GM21367 (cell line): ENCODE data around the gene FAHD1.
A peak's percentile ranks its signal among the peaks of the same experiment; 100 is the strongest.

Source experiments
- ATAC-seq: cut with Tn5 transposase; IDR thresholded peaks from one replicate; pipeline ENCODE4 v1.9.1; 2021; ENCODE audit not compliant: unreplicated experiment

FAHD1 gene

DNA sequence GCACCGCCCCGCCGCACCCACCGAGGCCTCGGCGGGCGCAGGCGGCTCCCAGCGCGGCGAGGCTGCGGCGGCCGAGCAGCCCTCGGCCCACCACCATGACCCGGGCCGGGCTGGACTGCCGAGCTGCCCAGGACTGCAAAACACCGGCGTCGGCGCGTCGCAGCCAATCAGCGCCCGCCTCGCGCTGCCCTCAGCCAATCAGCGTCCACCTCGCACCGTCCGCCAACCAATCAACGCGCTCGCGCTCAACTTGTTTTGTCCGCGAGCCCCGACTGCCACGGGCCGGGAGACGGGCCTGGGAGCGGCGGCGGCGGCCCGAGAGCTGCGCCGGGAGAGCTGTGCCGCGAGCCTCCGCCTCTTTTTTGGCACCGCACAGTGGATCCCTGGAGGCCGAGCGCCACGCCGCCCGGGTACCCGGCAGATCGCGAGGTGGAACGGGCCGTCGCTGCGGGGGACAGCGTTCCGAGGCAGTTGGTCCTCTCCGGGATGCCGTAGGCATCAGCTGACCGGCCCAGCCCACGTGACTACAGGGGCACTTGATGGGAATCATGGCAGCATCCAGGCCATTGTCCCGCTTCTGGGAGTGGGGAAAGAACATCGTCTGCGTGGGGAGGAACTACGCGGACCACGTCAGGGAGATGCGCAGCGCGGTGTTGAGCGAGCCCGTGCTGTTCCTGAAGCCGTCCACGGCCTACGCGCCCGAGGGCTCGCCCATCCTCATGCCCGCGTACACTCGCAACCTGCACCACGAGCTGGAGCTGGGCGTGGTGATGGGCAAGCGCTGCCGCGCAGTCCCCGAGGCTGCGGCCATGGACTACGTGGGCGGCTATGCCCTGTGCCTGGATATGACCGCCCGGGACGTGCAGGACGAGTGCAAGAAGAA, at the start of gene FAHD1, which contains the start of gene HAGH:
Gene FAHD1 (plus strand): TSS at position 516 of the 883 bp plus-strand sequence. CDS start 33 bp downstream, at position 549.
Gene HAGH (minus strand): TSS at position 135 of the 883 bp plus-strand sequence. CDS start 38 bp downstream, at position 97.
- ATAC-seq: peak; percentile 67

- ATAC-seq: no peak
Measured at GRCh38 chr16:1777375-1778199, 49.4 kb upstream of the FAHD1 start.

- ATAC-seq: no peak
Measured at GRCh38 chr16:1778200-1779179, 48.5 kb upstream of the FAHD1 start.

DNA sequence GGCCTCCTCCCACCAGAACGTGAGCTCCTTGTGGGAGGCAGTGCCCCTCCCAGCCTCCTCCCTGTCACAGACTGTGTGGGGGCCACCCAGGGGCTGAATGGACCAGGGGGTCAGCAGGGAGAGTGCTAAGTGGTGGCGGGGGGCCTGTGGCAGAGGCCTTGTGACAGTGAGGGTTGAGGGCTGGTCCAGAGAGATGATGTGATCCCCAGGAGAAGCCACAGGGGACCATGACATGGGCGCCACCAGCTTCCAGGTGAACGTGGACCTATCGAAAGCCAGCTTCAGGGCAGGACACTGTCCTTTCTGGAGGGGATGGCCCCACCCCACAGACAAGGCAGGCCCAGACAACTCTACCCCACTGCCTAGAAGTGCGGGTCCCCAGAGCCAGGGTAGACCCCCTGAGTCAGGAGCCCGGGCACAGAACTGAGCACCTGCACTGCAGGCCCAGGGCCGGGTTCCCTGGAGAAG, 47.7 kb upstream of the FAHD1 start:
- ATAC-seq: no peak

- ATAC-seq: no peak
Measured at GRCh38 chr16:1779741-1780676, 47.0 kb upstream of the FAHD1 start.

DNA sequence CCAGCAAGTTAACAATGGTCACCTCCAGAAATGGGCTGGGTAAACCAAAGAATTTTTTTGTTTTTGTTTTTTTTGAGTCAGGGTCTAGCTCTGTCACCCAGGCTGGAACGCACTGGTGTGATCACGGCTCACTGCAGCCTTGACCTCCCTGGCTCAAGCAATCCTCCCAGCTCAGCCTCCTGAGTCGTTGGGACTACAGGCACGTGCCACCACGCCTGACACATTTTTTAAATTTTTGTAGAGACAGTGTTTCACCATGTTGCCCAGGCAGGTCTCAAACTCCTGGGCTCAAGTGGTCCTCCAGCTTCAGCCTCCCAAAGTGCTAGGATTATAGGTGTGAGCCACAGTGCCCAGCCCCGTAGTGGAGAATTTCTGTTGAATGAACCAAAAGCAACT, 46.3 kb upstream of the FAHD1 start:
- no peak for ATAC-seq

- ATAC-seq: no peak
Measured at GRCh38 chr16:1781254-1781653, 45.8 kb upstream of the FAHD1 start.

DNA sequence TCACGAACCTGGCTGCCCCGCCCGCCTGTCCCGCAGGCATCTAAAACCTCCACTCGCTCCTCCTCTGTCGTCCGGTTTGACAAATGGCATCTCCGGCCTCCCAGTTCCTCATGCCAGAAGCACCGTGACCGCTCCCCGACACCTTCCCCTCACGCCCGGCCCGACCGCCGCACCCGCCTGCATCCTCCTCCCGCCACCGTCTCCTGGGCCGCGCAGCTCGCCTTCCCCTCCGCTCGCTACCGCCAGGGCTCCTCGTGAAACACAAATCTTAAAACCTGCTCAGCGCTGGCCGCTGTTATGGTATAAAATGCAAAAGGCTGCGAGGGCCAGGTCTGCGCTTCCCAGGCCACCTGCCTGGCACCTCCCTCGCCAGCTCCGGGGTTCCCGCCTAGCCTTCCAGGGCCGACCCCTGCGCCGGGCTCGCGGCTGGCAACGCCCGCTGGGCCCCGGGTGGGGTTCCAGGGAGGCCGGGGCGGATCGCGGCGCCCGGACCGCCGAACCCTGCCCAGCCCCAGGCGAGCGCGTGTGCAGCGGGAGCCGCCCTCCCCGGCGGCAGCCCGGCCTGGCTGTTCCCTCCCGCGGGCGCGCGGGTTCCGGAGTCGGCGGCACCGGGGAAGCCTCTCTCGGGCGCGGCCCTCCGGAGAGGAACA, 45.1 kb upstream of the FAHD1 start:
- peak; percentile 7 for ATAC-seq

DNA sequence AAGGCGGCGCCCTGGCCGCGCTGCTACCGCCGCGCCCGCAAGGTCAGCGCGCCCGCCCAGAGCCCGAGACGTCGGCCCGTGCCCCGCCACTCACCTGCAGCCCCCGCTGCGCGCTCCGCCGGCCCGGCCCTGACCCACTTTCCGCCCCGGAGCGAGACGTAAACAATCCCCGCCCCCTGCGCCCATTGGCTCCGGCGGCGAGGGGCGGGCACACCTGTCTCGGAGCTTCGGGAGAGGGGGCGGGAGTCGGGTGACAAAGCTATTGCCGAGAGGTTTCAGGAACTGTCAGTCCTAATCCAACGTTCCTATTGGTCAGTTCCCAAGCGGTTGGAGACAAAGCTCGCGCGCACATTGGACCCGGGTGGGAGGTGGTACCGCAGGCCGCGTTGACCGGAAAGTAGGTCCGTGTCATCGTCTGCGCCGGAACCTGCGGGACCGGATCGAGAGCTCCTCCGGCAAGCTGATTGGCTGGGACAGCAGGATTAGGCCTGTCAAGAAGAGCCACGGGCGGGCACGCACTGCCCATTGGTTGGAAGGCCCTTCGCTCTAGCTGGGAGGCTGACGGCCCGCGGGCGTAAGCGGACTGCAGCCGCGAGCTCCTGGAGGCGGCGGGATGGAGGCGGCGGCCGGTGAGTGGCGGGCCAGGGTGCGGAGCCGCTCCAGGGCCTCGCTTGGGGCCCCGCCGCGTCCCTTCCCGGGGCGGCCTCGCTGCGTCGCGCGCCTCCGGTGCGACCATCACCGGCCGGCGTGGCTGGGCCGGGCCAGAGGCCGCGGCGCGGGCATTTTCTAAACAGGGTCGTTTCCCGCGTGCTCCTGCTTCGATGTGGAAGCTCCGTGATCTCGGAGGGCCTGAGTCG, 44.4 kb upstream of the FAHD1 start, which contains the start of the genes NUBP2 and SPSB3:
Gene NUBP2 (plus strand): TSS at position 553 of the 857 bp plus-strand sequence. CDS start 61 bp downstream, at position 614.
Gene SPSB3 (minus strand): TSS at position 164 of the 857 bp plus-strand sequence. CDS start 1,088 bp downstream, outside the sequence.
- ATAC-seq: peak; percentile 72

DNA sequence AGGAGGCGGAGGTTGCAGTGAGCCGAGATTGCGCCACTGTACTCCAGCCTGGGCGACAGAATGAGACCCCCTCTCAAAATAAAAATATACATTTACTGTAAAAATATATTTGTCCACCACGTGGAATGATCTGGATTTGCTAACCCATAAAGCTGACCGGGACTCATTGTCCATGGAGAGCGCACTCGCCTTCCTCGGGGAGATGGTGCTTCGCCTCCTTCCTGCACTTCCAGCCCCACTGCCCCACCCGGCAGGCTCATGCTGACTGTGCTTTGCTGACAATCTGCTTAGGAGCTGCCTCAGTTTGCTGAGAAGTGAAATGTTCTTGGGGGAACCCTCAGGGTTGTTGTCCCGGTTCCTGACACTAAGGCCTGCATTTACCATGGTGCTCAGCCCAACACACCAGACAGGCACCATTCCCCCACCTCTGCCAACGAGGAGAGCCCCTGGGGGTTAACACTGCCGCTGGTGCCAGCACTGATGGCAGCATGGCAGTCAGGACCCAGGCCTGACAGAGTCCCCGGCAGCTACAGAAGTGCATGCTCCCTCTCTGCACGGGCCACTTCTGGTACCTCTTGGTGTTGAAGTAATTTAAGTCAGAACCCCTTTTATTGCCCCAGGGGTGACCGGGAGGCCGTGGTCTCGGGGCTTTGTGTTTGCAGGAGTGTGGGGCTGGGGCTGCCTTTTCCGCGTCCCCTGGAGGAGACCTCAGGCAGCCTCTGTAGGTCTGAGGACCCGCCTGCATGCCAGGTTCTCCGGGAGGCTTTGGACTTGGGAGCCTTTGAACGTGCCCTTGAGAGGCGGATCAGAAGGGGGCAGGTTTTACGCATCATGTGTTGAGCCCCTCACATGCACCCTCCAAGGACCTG, 41.8 kb upstream of the FAHD1 start:
- ATAC-seq: no peak

- no peak for ATAC-seq
Measured at GRCh38 chr16:1785846-1786170, 41.2 kb upstream of the FAHD1 start.

GRCh38 chr16:1786242-1787055, 40.6 kb upstream of the FAHD1 start:
- ATAC-seq: no peak

- no peak for ATAC-seq
Measured at GRCh38 chr16:1787056-1787321, 40.0 kb upstream of the FAHD1 start.

DNA sequence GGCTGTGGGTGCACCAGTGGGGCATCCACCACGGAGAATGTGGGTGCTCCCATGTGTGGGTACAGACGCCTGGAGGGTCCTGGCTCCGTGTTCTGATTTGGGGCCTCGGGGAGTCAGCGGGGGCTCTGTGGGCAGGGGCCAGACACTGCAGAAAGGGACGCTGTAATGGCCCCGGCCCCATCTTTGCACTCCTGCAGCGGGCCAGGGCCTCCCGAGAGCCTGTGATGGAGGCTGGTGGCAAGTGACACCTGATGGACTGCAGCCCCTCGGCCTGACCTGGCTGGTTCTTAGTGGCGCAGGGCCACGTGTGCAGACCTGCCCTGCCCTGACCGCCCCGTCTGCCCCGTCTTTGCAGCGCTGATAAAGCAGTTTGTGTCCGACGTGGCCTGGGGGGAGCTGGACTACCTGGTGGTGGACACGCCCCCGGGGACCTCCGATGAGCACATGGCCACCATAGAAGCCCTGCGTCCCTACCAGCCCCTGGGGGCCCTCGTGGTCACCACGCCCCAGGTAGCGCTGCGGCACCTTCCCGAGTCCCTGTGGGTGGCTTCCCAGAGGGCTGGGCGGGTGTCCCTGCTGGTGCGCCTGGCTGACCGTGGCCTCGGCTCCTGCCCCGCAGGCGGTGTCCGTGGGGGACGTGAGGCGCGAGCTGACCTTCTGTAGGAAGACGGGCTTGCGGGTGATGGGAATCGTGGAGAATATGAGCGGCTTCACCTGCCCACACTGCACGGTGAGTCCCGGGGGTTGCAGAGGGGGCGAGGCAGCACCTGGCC, 39.5 kb upstream of the FAHD1 start:
- ATAC-seq: no peak

GRCh38 chr16:1788095-1788707, 38.8 kb upstream of the FAHD1 start:
- no peak for ATAC-seq
